GM19043 (cell line): ENCODE measurements around the gene HCLS1.
"Not testable (repeated sequence)": the region's sequence is repeated elsewhere in the genome, so short reads cannot be mapped to it uniquely, and the experiment has no call there.

Experiments used
- ATAC-seq: cut with Tn5 transposase; IDR thresholded peaks from one replicate; pipeline ENCODE4 v1.9.1; 2021; ENCODE audit warnings: low read depth; ENCODE audit not compliant: unreplicated experiment

The HCLS1 gene

GRCh38 chr3:121601212-121601812, 59.4 kb downstream of the HCLS1 start:
- no peak for ATAC-seq

- ATAC-seq = not testable (repeated sequence)
These were observed 60.8 kb downstream of the HCLS1 start for GRCh38 chr3:121599900-121600299.

GRCh38 chr3:121598564-121598963, 62.1 kb downstream of the HCLS1 start:
- ATAC-seq = no peak

GRCh38 chr3:121595765-121596406, 64.8 kb downstream of the HCLS1 start:
- ATAC-seq = no peak

GRCh38 chr3:121594850-121595249, 65.9 kb downstream of the HCLS1 start:
- no peak for ATAC-seq

GRCh38 chr3:121593806-121594205, 66.9 kb downstream of the HCLS1 start:
- ATAC-seq = not testable (repeated sequence)

- no peak for ATAC-seq
These were observed 67.6 kb downstream of the HCLS1 start, which contains the start of gene FBXO40 for GRCh38 chr3:121592856-121593702. FBXO40 (plus strand) TSS chr3:121593379; CDS start chr3:121620576, 27,197 bp downstream.

- ATAC-seq = no peak
These were observed 76.3 kb downstream of the HCLS1 start for GRCh38 chr3:121584418-121584817.

- ATAC-seq = no peak
These were observed 79.0 kb downstream of the HCLS1 start for GRCh38 chr3:121581691-121582090.
